HG03039 (cell line): ENCODE data around the gene ABLIM1.
A peak's percentile ranks its signal among the peaks of the same experiment; 100 is the strongest.

Experiments
- ATAC-seq: cut with Tn5 transposase; IDR thresholded peaks from one replicate; pipeline ENCODE4 v1.9.1; 2021; ENCODE audit warnings: mild to moderate bottlenecking, moderate library complexity; ENCODE audit not compliant: unreplicated experiment

The ABLIM1 gene

DNA sequence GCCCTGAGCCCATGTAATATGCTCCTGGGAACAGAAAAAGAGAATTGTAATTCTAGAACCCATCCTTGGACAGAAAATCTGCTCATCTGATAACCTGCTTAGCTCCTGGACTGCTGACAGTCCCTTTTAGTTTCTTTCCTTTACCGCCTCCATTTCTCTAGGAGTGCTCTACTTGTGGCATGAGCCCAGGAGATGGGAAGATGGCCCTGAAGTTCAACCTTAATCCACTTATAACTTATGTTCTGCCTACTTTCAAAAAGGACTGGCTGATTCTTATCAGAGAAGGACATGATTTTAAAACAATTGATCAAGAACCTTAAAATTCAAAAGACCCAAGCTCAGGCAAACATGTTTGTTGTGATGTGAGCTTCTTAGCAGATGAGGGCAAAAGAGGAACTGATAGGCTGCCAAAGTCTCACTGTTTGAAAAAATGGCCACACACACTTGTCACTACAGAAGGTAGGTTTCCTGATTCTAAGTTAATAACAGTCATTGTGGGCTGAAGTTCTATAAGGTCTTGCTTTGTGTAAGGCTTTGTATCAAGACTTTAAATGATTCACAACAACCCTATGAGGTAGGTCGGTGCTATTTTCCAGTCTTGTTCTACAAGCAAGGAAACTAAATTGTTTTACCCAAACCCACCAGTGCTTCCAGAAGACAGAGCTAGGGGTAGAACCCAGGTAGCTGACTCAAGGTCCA lies 159.5 kb downstream of the ABLIM1 start:
- peak; percentile 41 for ATAC-seq

DNA sequence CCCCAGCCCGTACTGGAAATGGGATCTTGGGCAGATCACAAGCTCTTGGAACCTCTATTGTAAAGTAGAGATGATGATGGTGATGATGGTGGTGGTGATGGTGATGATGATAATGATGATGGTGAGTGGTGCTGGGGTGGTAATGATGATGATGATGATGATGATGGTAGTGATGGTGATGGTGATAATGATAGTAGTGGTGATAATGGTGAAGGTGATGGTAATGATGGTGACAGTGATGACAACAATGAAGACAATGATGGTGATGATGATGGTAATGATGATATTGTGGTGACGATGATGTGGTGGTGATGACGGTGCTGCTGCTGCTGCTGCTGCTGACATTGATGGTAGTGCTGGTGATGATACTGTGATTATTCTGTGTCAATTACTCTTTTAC lies 162.8 kb downstream of the ABLIM1 start:
- ATAC-seq, result no peak

DNA sequence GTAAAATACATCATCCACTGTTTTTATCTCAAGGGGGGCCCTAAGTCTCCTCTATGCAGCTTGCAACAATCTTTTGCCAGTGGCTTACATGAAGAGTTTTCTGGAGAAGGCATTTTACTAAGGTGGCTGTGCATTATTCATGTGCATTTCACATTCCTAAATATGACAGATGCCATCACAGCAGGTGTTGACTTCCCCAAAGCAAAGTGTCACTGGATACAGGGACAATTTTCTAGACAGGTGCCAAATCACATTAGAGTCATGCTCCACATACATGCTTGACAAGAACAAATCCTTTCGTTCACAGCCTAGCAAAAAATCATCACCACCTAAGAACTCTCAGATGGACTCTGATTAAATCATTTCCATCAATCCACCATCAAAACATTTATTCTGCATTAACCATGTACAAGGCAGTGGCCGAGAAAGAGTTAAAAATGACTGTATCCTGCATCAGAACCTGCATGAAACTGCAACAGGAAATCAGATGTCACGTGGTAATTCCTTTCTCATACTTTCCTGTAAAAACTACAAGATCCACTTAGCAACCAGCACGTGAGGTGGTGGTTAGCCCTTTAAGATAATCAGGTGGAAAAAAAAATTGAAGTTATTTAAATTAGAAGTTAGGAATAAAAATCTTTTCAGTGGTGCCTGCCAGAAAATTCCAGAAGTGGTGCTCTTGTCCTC lies 165.6 kb downstream of the ABLIM1 start:
- no peak for ATAC-seq

DNA sequence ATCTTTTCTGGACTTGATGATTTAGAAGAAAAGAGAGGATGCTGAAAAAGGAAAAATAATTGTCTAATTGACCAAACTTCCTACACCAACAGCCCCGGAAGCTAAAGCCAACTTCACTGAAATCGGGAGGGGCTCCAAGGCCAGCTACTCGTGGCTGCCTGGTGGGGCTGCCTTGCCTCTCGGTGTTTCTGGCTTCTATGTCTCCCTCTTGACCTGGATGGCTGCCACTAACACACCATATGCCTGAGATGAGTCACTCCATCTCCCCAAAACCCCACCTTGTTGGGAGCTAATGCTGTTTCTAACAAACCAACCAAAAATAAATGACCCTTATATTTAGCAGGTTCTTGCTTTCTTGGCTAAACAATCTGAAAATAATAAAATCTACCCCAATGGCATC lies 166.1 kb downstream of the ABLIM1 start:
- no peak for ATAC-seq

DNA sequence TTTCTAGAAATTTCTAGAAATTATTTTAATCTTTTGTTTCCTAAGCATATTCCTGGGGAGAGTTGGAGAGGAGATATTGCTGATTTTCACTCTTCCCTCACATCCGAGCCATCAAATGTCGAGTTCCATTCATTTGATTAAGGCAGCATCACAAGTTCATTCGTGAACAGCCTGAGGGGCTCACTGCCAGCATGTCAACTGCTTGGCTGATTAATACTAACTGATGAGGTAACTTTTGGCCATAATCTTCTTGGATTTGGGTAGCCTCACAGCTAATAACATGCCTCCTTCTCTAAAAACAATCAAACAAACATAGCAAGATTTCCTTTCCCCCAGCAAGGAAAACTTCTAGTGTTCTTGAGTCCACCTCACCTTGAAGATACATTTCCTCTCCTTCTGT lies 166.7 kb downstream of the ABLIM1 start:
- no peak for ATAC-seq

DNA sequence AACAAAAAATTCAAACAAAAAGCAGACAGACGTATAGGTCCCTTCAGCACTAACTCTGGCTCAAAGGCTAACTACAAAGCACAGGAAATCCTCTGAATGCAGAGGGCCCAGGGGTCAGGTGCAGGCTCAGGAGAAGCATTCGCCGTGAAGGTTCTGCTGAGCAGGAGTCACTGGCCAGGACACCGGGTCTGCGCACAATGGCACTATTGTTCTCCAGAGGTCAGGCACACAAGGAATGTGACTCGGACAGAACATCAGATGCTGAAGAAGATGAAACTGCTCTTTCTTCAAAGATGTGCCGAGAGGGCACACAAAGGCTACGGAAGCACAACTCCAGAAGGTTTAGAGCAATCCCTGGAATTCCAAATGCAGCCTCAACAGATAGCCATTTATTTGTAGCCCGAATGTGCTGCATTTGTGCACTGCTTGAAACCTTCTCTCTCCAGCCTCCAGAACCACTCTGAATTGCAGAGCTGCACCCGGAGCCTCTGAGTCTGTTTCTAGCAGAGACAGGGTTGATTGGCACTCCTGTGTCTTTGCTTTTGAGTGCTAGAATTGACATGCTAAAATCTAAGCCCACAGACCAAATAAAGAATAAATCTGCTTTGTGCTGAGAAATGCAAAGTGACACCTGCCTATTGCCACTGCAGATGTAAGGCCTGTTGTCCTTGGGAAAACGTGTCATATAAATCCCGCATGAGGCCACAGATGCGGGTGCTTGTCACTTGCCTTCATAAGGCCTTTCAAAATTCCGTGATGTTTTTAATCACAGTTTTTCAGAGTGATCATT lies 168.4 kb downstream of the ABLIM1 start:
- ATAC-seq, result no peak

DNA sequence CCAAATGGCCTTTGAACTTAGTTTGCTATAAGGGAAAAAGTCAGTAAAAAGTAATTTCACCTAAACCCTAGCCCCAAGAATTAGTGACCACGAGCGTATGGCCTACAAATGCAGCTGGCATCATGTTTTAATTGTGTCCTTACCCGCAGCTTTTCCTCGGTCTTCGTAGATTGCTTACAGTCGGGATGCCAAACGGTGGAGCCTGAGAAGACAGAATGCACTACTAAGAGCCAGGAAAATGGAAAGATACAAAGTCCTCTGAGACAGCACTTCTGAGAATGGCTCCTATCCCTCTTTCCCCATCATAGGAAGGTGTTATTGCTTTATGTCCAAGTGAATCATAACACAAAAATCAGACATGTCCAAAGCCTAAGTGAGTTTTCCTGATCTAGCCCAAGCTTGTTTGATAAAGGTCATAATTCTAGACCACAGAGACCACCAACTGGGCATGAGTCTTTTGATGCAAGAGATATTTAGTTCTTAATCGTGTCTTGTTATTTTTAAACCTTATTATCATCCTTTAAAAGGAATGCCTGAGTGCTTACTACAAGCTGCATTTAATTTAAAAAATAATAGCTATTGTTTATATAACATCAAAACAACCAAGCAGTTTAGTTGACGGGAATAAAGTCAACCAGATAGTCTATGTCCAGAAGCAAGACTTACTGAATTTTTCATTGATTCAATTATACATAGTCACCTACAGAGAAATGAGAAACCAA lies 170.1 kb downstream of the ABLIM1 start:
- no peak for ATAC-seq

DNA sequence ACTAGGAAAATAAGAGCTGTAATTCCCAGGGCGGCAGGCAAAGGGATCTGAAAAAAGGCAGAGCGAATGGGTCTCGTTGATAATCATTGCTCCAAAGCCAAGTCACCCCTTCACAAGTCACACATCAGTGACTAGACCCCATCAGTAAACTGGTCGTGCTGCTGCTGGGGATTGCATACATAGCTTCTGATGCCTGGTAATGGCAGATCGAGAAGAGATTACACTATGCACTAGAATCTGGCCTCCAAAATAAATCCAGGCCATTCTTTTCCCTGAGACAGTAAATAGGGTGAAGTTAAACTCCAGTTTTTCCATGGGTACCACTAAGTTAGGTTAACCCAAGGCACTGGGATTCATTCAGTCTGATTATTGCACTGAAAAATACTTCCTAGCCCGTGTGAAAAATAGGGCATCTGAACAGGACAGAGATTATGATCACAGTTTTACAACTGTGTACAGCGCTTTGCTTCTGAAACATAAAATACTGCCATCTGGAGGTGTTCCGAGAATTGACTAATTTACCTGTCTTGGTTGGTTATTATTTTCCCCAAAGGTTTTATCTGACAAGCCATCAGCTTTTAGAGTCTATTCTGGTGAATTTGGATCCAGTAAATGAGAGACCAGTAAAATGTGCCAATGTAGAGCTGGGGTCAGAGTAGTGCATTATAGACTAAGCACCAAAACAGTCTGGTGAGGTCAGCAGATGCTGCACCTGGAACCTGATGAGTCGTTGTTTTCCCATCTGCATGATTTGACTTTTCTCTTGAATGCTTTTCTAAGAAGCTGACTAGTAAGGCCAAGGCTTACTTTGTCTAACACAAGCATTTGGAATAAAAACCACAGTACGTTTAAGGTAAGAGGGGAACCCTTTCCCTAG lies 170.9 kb downstream of the ABLIM1 start:
- no peak for ATAC-seq

DNA sequence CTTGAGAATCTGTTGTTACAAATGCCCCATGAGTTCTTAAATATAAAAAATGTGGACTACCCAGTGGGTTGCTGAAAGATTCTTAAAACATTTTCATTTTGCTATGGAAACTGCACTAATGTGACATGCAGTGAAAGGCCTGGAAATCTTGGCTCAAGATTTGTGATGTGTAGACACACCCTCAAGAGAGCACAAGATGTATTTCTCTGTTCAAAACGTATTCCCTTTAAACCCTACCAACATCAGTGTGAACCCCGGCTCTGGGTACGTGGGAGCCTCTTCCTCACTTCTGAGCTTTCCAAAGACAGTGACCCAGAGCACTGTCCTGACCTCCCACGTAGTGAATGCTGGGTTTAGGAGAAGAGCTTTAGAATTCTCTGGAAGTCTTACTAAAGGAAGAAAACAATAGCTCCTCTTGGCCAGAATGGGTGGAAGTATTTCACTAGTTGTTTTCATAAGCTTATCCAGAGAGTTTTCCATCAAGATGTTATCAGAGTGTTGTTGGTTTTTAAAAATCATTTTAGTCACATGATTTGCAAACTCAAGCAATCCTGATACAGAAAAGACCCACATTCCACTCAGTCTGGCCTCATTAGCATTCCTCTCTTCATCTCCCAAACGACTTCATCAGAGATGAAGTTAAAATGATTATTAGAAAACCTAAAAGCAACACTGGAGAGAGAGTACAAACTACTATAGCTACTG lies 172.2 kb downstream of the ABLIM1 start:
- ATAC-seq, result no peak

DNA sequence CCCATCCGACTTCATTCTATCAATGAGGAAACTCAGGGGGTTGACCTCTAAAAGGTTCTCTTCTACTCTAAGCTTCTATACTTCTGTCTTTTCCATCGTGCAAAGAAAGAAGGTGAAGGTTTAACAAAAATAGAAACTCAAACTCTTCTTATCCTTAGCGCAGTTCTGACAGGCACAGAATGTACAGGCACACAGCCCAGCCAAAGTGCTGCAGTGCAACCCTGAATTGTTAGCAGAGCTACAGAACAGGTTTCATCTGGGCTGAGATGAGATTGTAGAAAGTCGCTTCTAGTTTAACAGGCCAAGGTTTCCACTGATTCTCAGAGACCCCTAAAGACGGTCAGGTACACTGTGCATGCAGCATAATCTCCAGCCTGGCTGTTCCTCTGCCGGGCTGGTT lies 174.5 kb downstream of the ABLIM1 start:
- ATAC-seq, result no peak

DNA sequence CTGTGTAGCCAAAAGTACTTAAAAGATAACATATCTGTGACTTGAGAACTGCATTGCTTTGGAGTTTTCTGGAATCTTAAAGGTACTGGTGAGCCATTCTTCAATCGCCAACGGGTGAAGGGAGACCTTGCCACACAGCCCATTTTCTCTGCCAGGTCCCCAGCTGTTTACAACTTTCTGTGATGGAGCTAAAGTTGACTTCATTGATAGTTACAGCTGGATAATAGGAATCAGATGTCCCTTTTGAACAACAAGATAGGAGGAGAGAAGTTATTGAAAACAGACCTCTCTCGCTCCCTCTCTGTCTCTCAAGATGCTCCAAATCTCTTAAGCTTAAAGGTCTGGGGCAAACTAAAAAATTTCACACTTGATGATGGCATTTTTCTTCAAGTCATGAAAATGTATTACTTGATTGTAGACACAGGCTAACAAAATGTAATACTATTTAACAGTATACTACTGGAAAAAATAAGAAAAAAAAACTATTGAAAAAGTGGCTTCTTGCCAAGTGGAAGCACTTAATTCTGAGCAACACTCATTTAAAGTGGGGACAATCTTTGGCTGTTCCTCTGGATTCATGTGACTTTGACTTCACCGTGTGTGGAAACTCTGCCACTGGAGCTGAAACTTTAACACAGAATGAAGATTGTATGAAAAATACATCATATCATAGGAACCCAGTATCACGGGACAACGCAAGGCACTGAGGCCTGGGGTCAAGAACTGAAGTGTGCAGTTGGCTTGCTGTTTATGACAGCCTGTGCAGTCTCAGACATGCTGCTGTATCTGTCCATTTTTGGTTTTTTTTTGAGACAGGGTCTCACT lies 175.4 kb downstream of the ABLIM1 start:
- ATAC-seq, result no peak

DNA sequence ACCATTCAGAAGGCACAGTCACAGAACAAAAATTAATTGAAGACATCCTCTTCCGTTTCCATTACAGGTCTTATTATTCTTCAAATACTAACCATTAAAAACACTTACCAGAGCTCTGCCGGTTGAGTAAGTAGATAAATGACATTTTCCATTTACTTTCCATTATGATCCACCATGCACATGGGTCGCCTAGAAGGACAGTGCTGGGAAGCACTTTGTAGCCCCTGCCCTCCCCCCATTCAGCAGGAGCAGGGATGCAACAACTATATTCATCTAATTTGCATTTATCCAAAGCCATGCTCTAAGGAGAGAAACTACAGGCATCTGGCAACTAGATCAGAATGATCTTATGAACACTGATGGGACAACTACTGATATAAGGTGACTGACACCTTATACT lies 177.0 kb downstream of the ABLIM1 start:
- ATAC-seq, result no peak

DNA sequence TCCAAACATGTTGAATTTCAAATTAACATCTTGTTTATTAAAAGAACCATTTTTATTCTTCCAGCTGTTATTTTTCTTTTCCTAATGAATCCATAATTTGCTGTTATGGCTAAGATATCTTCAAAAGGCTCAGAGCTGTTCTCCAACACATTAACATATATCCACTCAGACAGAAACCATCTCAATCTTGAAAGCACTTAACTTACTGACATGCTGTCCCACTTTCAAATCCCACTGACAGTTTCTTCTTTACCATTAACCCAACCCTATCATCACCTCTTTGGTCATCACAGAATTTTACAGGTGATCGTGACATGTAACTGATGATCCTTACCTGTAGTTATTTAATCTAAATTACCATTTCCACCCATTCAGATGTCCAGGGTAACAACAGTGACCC lies 178.2 kb downstream of the ABLIM1 start:
- ATAC-seq, result no peak

DNA sequence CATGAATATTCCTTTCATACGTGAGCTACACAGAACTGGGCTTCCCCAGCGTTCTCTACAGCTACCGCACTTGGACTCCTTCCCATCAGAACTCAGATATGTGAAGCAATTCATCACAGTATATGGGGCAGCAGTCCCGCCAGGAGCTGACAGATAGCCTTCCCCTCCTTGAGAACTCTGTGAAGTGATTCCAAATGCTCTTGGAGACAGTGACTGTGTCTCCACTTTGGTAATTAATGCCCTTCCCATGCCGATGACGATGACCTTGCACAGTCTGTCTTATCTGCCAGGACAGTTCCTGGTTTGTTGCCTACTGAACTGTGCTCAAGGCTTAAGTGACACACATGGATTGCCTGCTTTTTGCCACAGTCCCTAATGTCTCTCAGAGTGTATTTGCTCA lies 178.8 kb downstream of the ABLIM1 start:
- no peak for ATAC-seq

DNA sequence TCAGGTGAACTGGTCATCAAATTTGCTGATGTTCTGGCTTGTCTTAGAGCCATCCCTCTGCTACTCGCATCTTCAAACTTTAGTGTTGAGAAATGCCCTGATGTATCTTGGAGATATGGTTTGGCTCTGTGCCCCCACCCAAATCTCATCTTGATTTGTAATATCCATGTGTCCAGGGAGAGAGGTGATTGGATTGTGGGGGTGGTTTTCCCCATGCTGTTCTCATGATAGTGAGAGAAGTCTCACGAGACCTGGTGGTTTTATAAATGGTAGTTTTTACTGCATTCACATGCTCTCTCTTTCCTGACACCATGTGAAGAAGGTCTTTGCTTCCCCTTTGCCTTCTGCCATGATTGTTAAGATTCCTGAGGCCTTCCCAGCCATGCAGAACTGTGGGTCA lies 179.8 kb downstream of the ABLIM1 start:
- no peak for ATAC-seq

DNA sequence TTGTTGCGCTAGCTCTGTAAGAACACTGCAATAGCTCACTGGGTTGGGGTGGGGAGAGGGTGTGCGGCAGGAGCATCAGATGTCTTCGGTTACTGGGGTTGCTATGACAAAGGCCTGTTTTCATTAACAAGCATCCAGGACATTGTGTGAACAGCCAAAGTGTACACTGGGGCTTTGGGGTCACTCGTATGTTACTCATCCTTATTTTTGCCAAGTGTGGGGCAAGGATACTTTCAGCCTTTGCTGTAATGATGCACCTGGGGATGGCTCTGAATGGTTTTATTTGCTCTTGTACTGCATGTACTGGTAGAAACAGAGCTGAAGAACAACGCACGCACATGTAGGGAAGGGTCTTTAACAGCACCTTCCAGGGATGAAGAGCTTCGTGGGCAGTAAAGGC lies 180.8 kb downstream of the ABLIM1 start:
- no peak for ATAC-seq

DNA sequence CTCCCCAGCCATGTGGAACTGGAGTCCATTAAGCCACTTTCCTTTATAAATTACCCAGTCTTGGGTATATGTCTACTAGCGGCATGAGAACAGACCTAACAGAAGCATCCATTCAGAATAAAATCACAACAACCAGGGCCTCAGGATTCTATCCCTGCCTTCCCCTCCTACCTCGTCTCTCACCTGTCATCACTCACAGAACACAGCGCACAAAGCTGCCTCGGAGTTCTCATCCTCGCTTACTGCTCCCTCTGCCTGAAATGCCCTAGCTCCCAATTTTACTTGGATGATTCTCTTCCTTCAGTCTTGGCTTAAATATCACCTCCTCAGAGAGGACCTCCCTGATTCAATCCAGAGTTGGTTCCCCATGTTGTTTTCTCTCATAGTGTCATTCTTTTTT lies 183.1 kb downstream of the ABLIM1 start:
- ATAC-seq, result no peak

DNA sequence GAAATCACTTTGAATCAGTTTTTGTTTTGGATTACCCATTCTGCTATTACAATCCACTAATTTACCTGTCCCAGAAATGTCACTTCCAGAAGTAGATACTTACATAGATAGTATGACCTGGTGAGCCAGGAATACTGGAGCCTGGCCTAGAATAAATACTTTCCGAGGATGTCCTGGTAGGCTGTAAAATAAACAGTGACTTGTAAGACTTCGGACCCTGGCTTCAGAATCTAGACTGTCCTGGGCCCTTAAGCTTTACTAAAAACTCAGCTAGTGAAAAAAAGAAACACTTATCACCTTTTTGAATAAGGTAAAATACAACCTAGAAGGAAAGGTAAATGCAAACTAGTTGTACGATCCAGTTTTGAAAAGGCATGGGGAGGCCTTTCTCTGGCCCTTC lies 184.3 kb downstream of the ABLIM1 start:
- no peak for ATAC-seq

DNA sequence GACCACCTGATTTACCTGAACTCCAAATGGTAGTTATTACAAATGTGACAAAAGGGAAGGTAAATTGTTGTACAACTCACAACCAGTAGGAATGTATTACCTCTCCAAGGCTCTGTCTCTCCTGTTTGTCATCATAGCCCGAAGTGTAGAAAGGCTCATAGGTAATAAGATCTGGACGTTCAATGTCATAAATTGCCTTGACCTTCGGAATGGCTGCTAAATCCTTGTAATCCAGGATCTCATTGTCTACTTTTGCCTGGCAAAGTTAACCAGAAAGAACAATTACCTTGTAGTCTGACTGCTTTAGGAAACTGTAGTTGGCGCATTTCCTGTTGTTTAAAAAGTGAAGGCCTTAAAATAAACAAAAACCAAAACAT lies 185.2 kb downstream of the ABLIM1 start:
- ATAC-seq, result no peak
